Measurements from ENCODE around the gene UPK1A. TPM values are rescaled to one million over a fixed set of nuclear protein-coding genes. Genes with fewer than 3 reads are reported as not detected.

Gene UPK1A
- polyA plus RNA-seq, 6 donors from 2014 or later, result not detected

Other genes with a start within 250 kb of the UPK1A start
- not detected for gene FFAR2, start 218.3 kb upstream of the UPK1A start, polyA plus RNA-seq (ENCODE audit: low read depth in 6 of 6)
- gene KRTDAP, start 176.1 kb upstream of the UPK1A start, polyA plus RNA-seq (ENCODE audit: low read depth in 6 of 6), result not detected
- gene DMKN, start 152.9 kb upstream of the UPK1A start, polyA plus RNA-seq (ENCODE audit: low read depth in 6 of 6), result 1 to 10 TPM in 2 of 6 donors, not detected in 4; 2.6 to 3.1 TPM
- gene SBSN, start 138.2 kb upstream of the UPK1A start, polyA plus RNA-seq (ENCODE audit: low read depth in 6 of 6), result not detected
- gene GAPDHS, start 133.1 kb upstream of the UPK1A start, polyA plus RNA-seq (ENCODE audit: low read depth in 6 of 6), result not detected
- gene TMEM147, start 120.9 kb upstream of the UPK1A start, polyA plus RNA-seq (ENCODE audit: low read depth in 6 of 6), result 100 to 1,000 TPM; 153 to 293 (median 162) TPM
- not detected for gene ATP4A, start 102.9 kb upstream of the UPK1A start, polyA plus RNA-seq (ENCODE audit: low read depth in 6 of 6)
- not detected for gene PMIS2, start 80.3 kb upstream of the UPK1A start, polyA plus RNA-seq (ENCODE audit: low read depth in 6 of 6)
- gene HAUS5, start 53.8 kb upstream of the UPK1A start, polyA plus RNA-seq (ENCODE audit: low read depth in 6 of 6), result 1 to 10 TPM; 6.7 to 9.8 (median 8.6) TPM
- 10 to 100 TPM; 30.6 to 71.1 (median 50.9) TPM for gene RBM42, start 37.5 kb upstream of the UPK1A start, polyA plus RNA-seq (ENCODE audit: low read depth in 6 of 6)
- gene ETV2, start 24.8 kb upstream of the UPK1A start, polyA plus RNA-seq (ENCODE audit: low read depth in 6 of 6), result under 1 TPM in 1 of 6 donors, not detected in 5; 0.61 TPM
- gene COX6B1, start 18.2 kb upstream of the UPK1A start, polyA plus RNA-seq (ENCODE audit: low read depth in 6 of 6), result 100 to 1,000 TPM; 623 to 732 (median 678) TPM
- 1 to 10 TPM in 1 of 6 donors, under 1 TPM in 4, not detected in 1; 0.21 to 1.3 (median 0.70) TPM for gene ZBTB32, start 38.0 kb downstream of the UPK1A start, polyA plus RNA-seq (ENCODE audit: low read depth in 6 of 6)
- 1 to 10 TPM in 2 of 6 donors, under 1 TPM in 4; 0.35 to 2.2 (median 0.76) TPM for gene KMT2B, start 51.5 kb downstream of the UPK1A start, polyA plus RNA-seq (ENCODE audit: low read depth in 6 of 6)
- gene IGFLR1, start 75.9 kb downstream of the UPK1A start, polyA plus RNA-seq (ENCODE audit: low read depth in 6 of 6), result 100 to 1,000 TPM; 114 to 195 (median 134) TPM
- gene U2AF1L4, start 78.9 kb downstream of the UPK1A start, polyA plus RNA-seq (ENCODE audit: low read depth in 6 of 6), result 10 to 100 TPM; 26.1 to 41.0 (median 32.5) TPM
- gene PSENEN, start 79.1 kb downstream of the UPK1A start, polyA plus RNA-seq (ENCODE audit: low read depth in 6 of 6), result 100 to 1,000 TPM in 2 of 6 donors, 10 to 100 TPM in 4; 82.4 to 105 (median 94.3) TPM
- 10 to 100 TPM in 3 of 6 donors, 1 to 10 TPM in 3; 8.1 to 17.9 (median 11.1) TPM for gene LIN37, start 82.1 kb downstream of the UPK1A start, polyA plus RNA-seq (ENCODE audit: low read depth in 6 of 6)
- not detected for gene HSPB6, start 90.5 kb downstream of the UPK1A start, polyA plus RNA-seq (ENCODE audit: low read depth in 6 of 6)
- gene PROSER3, start 91.7 kb downstream of the UPK1A start, polyA plus RNA-seq (ENCODE audit: low read depth in 6 of 6), result 10 to 100 TPM in 1 of 6 donors, 1 to 10 TPM in 4, not detected in 1; 3.2 to 13.9 (median 9.0) TPM
- under 1 TPM in 1 of 6 donors, not detected in 5; 0.58 TPM for gene ARHGAP33, start 109.0 kb downstream of the UPK1A start, polyA plus RNA-seq (ENCODE audit: low read depth in 6 of 6)
- gene PRODH2, start 146.3 kb downstream of the UPK1A start, polyA plus RNA-seq (ENCODE audit: low read depth in 6 of 6), result not detected
- gene NPHS1, start 186.0 kb downstream of the UPK1A start, polyA plus RNA-seq (ENCODE audit: low read depth in 6 of 6), result not detected
- gene KIRREL2, start 190.4 kb downstream of the UPK1A start, polyA plus RNA-seq (ENCODE audit: low read depth in 6 of 6), result not detected
- not detected for gene APLP1, start 202.1 kb downstream of the UPK1A start, polyA plus RNA-seq (ENCODE audit: low read depth in 6 of 6)
- 10 to 100 TPM; 13.5 to 79.7 (median 55.3) TPM for gene NFKBID, start 234.0 kb downstream of the UPK1A start, polyA plus RNA-seq (ENCODE audit: low read depth in 6 of 6)
- gene HCST, start 236.0 kb downstream of the UPK1A start, polyA plus RNA-seq (ENCODE audit: low read depth in 6 of 6), result 10 to 100 TPM; 33.8 to 58.5 (median 47.5) TPM
- 10 to 100 TPM in 2 of 6 donors, 1 to 10 TPM in 4; 3.4 to 28.6 (median 8.3) TPM for gene TYROBP, start 241.8 kb downstream of the UPK1A start, polyA plus RNA-seq (ENCODE audit: low read depth in 6 of 6)